ENCODE data around the gene NT5C3A. TPM values are rescaled to one million over a fixed set of nuclear protein-coding genes. Genes with fewer than 3 reads are reported as not detected.

NT5C3A gene
- total and polyA plus RNA-seq, 2 of the 8 experiments (the other 6 are each of a cell fraction or from before 2014, with no cell fraction given) = 7.5 to 22.7 TPM

DNA sequence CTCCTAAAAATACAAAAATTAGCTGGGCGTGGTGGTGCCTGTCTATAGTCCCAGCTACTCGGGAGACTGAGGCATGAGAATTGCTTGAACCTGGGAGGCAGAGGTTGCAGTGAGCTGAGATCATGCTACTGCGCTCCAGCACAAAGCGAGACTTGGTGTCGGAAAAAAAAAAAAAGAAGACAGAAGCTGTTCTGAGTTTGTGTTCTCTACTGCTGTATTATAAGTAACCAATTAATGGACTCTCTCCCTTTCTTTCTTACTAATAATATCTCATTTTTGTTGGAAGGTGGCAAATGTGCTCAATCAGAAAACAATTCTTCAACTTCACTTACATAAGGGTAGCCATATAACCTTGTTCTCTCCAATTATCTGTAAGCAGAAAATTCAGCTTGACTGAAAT is 7.4 kb downstream of the NT5C3A start:
- Histone ChIP-seq H3K27me3 (replicated peaks in 1 of 4; ENCODE audit: control insufficient read depth in 3 of 4, extremely low read depth in 1 of 4, insufficient read depth in 3 of 4, low read length in 3 of 4) (no peaks in the 10 kb centered on the region), H3K4me1 (replicated peaks in 1 of 4; ENCODE audit: control insufficient read depth in 3 of 4, insufficient read depth in 4 of 4, low read length in 3 of 4) (no peaks in the 10 kb centered on the region), H2BK12ac (ENCODE audit: low read depth, low read length) (no peak overlapping the region), H2BK20ac (ENCODE audit: low read length) (no peak overlapping the region), H3K4me3 (ENCODE audit: extremely low read depth in 1 of 4, insufficient read depth in 2 of 4, low read depth in 3 of 4, low read length in 4 of 4) (no peak overlapping the region), H4K5ac (ENCODE audit: insufficient read length, low read depth, low read length) (no peak overlapping the region), H2AK5ac (ENCODE audit: low read depth, low read length) (no peak overlapping the region), H4K8ac (ENCODE audit: extremely low read depth, insufficient read depth, low read length) (no peak overlapping the region), H3K4me2 (ENCODE audit: insufficient read depth in 1 of 2, low read depth in 2 of 2, low read length in 2 of 2) (no peak overlapping the region), H2BK5ac (ENCODE audit: low read depth, low read length) (no peak overlapping the region), H3K18ac (ENCODE audit: extremely low read depth, low read length) (no peak overlapping the region), H3K79me1 (ENCODE audit: low read depth, low read length) (no peaks in the 10 kb centered on the region; the same call in 1 of the 2 replicates), H4K20me1 (replicated peaks in 1 of 2; ENCODE audit: control insufficient read depth in 1 of 2, insufficient read depth in 2 of 2, low read length in 2 of 2) (peaks cover 5 to 6% of the 10 kb centered on the region in 2 experiments), H4K91ac (replicated peaks; ENCODE audit: insufficient read length, low read length) (no peak overlapping the region), H3K36me3 (ENCODE audit: control insufficient read depth in 2 of 4, insufficient read depth in 4 of 4, low read length in 3 of 4) (no peaks in the 10 kb centered on the region; a peak in 1 of 8 replicates), H3K9ac (replicated peaks in 1 of 4; ENCODE audit: extremely low read depth in 1 of 4, low read depth in 3 of 4, low read length in 3 of 4) (no peak overlapping the region), H2BK15ac (ENCODE audit: low read length) (no peak overlapping the region), H3K56ac (replicated peaks; ENCODE audit: insufficient read length, low read depth, low read length) (no peak overlapping the region), H3K79me2 (ENCODE audit: control insufficient read depth in 1 of 2, insufficient read depth in 2 of 2, low read length in 2 of 2) (peaks cover 8 to 86% of the 10 kb centered on the region in 2 experiments), H3K14ac (ENCODE audit: insufficient read length) (no peak overlapping the region), H3K27ac (ENCODE audit: low read depth, low read length) (no peak overlapping the region), H3K4ac (replicated peaks; ENCODE audit: insufficient read length, low read depth, low read length) (no peak overlapping the region), H3K23me2 (ENCODE audit: low read depth, low read length) (no peaks in the 10 kb centered on the region), H3K9me3 (ENCODE audit: insufficient read depth in 2 of 2, low read depth in 1 of 2, low read length in 1 of 2) (no peaks in the 10 kb centered on the region), H2BK120ac (replicated peaks; ENCODE audit: low read depth, low read length) (no peak overlapping the region), H2AFZ (ENCODE audit: low read length) (no peak overlapping the region), H3K23ac (ENCODE audit: insufficient read length) (no peak overlapping the region)
- FAIRE-seq (no peak), DNase-seq (ENCODE audit: low read depth in 1 of 2, low spot score in 2 of 2) (no peak)
- CTCF ChIA-PET (ENCODE audit: partially characterized antibody) = interaction anchor here (0.6 to 1.6 kb wide), 5 partner anchors 22 to 394 kb away, joined by 3 to 5 read pairs (median 3); partner anchors contain the start of gene RP9
- WGBS, 2 experiments (ENCODE audit: extremely low coverage in 1 of 2, insufficient coverage in 1 of 2, insufficient read length in 1 of 2, insufficient replicate concordance in 2 of 2, low coverage in 1 of 2, low lambda C conversion rate in 2 of 2, missing lambda C conversion rate in 1 of 2) = 95% methylated on average over 5 of the region's 5 CpGs; no CpG with 5 or more reads in 1 of the 2 experiments
- POLR2A ChIA-PET (ENCODE audit: partially characterized antibody) = interaction anchor here (1.2 kb wide), 1 partner anchor 34 kb away, joined by 3 read pairs; no protein-coding TSS in a partner anchor
- no peak for TF ChIP-seq JUN (IDR thresholded peaks at IDR 0.05; ENCODE audit: low read depth, low read length)
- no peak for TF ChIP-seq SRF (IDR thresholded peaks at IDR 0.05; ENCODE audit: low read depth, low read length)
- TF ChIP-seq POU5F1 (IDR thresholded peaks at IDR 0.05; ENCODE audit: low read depth, low read length) = no peak
- TF ChIP-seq GABPA (IDR thresholded peaks at IDR 0.05; ENCODE audit: borderline replicate concordance, insufficient read depth, low read length) = no peak
- TF ChIP-seq CEBPB (IDR thresholded peaks at IDR 0.05; ENCODE audit: low read depth, low read length) = no peak
- TF ChIP-seq HDAC2 (IDR thresholded peaks at IDR 0.05; ENCODE audit: borderline replicate concordance in 1 of 2, low read depth in 2 of 2, low read length in 2 of 2) = no peak

All from H1 (cell line).